Activated naive CD4-positive, alpha-beta T cell (primary cell): ENCODE measurements around the gene POPDC3.
"Not testable (repeated sequence)": the region's sequence is repeated elsewhere in the genome, so short reads cannot be mapped to it uniquely, and the experiment has no call there.

ENCODE experiments used
- DNase-seq, 4 experiments: peaks; one replicate each; lab custom pipeline; 2025; lab: John Stamatoyannopoulos, UW

Gene POPDC3

DNA sequence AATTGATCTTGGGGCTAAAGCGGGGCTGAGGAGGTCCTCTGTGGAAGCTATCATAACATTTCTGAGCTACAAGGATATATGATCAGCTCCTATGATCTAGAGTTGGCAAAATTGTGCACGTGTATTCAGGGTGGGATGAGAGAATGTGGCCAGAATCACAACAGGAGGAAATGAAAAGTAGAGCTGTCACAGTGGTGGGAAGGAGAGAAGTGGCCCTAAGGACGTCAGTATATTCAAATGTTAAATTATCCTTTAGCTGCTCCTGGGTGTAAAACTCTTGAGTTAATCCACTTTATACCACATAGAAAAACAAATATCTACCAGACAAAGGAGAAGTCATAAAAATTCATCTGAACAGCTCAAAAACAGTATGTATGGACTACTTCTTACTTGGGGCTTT, 14.8 kb upstream of the POPDC3 start:
- no peak for DNase-seq

DNA sequence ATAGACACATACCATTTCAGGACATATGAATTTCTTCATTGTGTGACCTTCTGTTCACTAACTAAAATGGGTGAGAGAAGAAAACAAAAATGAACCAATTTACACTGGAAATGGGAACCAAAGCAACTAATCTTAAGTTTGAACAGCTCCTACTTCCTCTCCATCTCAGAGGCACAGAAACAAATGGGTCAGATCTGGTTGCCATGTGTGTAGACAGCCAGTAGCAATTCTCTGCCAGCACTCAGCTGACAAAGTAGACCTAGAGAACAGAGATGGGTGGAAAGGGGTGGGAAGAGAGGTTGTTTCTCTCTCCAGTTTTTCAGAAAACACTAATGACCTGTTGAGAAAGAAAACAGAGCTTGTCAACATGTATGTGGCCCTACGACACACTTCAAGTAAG, 14.3 kb upstream of the POPDC3 start:
- DNase-seq = no peak

DNA sequence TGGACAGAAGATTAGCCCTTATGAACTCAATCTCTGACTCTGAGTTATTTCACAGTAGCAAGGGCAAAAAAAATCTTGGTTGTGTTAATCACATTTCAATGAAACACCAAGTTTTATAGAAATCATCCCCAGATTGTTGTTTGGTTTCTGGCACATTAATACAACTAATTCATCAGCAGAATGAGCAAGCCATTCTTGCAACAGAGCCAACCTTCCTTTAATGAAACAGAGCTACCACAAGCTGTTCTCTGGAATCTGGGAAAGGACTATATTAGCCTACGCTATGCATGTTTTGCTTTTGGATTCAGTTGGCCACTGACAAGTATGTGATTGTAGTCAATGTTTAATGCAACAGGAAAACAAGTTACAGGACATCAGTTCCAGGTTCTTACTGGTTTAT, 13.8 kb upstream of the POPDC3 start:
- no peak for DNase-seq

DNA sequence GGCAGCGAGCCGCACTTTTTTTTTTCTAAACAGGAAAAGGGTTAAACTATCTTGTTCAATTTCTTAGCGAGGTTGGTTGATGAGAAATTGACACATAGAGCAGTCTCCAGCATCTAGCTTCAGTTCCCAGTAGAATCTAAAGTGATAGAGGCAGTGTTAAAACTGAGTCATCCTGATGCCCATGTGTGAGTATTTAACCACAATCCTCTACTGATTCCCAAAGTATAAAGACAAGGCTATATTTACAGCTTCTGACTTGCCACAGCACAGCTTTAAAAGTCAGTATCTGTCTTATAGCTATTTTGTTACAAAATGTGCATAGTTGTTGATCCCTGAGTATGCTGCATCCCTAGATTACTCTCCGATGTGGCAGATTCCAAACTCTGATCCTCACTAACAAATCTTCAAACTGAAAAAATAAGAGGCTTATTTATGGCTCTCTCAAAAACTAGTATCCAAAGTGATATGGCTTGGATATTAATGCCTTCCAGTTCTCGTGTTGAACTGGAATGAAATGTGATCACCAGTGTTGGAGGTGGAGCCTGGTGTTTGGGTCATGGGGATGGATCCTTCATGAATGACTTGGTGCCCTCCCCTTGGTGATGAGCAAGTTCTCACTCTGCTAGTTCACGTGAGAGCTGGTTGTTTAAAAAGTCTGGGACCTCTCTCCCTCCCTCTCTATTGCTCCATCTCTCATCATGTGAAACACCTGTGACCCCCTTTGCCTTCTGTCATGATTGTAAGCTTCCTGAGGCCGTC, 13.1 kb upstream of the POPDC3 start:
- DNase-seq = no peak

DNA sequence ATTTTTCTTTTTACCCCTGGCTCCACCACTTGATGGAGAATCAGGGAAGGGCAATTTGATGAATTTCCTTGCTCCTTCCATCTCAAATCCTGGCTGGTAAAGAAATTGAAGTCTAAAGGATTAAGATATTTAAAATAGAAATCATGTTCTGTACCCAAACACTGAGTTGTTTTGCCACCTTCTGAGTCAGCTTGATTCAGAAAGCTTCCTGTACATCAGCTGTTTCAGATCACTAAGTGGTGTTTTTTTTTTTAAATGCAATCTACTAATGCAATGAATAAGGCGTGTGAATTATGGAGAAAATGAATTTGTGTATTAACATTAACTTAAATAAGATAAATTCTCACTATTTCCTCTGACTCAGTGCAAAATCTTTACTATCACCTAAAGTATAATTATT, 11.5 kb upstream of the POPDC3 start:
- no peak for DNase-seq

DNA sequence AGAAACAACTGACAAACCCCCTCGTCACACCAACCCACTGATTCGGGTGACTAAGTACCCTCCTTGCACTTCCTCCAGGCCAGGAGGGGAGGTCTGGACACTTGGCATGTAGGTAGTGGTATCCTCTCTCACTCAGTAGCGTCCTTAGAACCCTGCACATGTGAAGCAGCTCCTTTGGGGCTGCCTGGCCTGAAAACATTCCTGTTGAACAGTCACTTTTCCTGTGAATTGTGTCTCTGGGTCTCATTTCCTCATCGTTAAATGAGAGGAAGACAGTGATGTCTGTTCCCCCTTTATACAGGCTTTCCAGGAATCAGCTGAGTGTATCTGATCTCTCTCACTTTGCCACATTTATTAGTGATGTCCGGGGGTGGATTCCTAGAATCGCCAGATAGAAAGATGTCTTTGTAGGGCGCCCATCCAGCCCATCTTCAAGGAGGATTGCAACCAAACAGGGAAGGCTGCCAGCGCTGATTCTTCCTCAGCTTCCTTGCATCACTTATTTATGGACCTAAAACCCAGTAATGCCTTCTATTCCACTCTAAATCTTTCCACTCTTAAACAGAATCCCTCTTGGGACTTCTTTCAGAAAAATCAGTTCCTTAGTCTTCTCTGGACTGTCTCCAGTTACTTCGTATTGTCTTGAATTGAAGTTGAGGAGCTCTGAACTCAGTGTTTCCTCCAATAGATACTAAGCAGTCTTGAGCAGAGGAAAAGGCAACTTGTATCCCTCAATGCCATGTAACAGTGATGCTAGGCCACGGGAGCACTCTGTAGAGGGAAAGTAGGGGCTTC, 9.4 kb upstream of the POPDC3 start:
- DNase-seq = no peak

DNA sequence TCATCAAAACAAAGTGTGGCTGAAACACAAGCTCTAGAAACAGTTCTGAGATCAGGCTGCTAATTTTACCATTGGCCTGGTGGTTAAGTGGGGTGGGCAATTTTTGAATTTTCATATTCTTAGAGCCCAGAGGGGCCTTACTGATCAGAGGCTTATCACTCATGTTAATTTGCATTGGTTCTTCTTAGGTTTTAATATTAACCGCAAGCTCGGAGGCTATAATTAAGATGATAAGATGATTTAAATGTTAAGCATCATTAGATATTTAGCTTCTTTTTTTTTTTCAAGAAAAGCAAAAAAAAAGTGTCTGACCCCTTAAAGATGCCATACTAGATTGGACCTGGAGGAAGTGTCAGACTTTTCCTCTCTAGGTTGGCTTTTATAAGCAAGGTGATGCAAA, 8.4 kb upstream of the POPDC3 start:
- no peak for DNase-seq

DNA sequence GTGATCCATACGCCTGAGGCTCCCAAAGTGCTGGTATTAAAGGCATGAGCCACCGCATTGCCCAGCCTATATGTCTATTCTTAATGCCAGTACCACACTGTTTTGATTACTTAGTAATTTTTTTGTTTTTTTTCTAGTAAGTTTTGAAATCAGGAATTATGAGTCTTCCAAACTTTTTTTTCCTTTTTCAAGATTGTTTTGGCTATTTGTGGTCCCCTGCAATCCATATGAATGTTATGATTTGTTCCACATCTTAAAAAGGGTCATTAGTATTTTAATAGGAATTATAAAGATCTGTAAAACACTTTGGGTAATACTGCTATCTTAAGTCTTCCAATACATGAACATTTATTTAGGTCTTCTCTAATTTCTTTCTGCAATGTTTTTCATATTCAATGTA, 6.8 kb upstream of the POPDC3 start:
- no peak for DNase-seq

DNA sequence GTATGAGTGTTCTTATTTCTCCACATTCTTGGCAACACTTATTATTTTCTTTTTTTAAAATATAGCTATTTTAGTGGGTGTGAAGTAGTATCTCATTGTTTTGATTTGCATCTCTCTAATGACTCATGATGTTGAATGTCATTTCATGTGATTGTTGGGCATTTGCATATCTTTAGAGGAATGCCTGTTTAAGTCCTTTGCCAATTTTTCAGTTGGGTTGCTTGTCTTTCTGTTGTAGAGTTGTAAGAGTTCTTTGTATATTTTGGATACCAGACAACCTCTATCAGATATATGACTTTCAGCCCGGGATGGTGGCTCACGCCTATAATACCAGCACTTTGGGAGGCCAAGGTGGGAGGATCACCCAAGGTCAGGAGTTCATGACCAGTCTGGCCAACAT, 5.1 kb upstream of the POPDC3 start:
- DNase-seq = no peak

DNA sequence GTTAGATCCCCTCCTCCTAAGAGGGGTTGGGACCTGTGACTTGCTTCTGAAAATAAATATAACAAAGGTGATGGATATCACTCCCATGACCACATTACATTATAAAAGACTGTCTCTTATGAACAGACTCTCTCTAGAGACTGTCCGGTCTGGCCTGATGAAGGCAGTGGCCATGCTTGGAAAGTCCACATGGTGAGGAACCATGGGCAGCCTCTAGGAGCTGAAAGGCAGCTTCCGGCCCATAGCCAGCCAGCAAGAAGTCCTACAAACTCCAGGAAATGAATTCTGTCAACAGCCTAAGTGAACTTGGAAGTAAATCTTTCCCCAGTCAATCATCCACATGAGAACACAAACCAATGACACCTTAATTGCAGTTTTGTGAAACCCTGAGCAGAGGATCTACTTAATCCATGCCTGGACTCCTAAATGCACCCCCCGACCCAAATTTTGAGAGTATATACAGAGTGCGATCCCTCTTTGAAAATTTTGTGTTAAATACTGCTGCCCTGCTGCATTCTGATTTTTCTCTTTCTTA, 2.2 kb upstream of the POPDC3 start:
- no peak for DNase-seq

DNA sequence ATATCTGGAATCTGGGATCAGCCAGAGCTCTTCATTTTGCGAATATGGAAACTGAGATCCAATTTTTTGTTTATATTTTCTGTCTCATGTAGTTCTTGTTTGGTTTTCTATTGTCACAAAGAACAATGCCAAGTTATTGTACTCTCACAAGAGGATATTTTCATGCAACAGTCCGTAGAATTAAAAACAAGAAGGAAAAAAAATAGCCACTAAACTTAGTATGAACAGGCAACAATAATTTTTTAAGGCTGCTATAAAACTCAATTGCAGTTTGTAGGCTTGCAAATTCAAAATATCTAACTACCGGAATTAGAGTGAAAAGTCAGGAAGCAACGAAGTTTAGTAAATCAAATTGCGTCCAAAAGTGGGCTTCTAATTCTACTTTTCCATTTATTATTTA, 1.2 kb downstream of the POPDC3 start:
- no peak for DNase-seq

DNA sequence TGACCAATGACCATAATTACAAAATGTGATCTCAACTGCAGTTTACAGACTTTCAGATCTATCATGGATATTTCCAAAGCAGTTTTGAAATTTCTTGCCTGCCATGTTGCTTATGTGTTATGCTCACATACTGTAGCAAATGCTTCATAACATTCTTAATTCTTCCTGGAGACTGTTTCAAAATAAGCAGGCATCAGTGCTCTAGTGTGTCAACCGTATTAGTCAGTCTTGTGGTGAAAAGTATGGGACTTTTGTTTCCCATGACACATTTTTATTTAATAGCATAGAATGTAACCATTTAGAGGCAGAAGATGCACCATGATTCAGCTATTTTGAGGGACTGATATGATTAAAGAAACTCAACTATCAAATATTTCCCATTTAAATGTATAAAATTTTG, 1.7 kb downstream of the POPDC3 start:
- no peak for DNase-seq

DNA sequence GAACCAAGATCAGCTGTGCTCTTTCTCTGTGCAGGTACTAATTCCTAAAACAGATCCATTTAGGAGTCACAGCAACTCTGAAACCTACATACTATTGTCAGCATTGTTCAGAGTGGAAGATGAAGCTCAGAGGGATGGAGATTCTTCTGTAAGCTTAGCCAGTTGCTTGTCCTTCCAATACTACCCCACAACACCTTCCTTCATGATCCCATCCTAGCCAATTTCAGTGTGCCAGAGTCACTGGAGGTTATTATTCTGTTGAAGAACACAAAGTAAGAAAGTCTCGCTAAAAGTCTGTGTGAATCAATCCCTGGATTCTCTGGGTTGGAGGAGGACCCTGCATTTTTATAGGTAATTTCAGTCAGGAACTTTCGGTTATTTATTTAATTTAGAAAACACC, 2.3 kb downstream of the POPDC3 start:
- no peak for DNase-seq

DNA sequence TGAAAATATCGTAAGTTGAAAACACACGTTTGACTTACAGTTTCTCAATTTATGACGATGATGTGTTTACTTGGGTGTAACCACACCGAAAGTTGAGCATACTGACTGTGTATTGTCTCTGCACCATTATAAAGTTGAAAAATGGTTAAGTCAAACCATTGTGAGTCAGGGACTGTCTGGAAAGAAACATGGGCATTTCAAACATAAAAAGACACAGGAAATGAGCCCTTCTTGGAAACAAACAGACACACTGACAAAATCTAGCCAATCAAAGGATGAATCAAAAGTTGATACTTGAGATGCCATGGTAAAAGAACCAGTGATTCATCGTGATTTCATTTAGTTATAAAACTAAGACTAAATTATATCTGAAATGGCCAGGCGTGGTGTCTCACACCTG, 5.3 kb downstream of the POPDC3 start:
- DNase-seq = no peak

DNA sequence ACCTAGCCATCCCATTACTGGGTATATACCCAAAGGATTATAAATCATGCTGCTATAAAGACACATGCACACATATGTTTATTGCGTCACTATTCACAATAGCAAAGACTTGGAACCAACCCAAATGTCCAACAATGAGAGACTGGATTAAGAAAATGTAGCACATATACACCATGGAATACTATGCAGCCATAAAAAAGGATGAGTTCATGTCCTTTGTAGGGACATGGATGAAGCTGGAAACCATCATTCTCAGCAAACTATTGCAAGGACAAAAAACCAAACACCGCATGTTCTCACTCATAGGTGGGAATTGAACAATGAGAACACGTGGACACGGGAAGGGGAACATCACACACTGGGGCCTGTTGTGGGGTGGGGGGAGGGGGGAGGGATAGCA, 7.3 kb downstream of the POPDC3 start:
- not testable (repeated sequence) for DNase-seq

DNA sequence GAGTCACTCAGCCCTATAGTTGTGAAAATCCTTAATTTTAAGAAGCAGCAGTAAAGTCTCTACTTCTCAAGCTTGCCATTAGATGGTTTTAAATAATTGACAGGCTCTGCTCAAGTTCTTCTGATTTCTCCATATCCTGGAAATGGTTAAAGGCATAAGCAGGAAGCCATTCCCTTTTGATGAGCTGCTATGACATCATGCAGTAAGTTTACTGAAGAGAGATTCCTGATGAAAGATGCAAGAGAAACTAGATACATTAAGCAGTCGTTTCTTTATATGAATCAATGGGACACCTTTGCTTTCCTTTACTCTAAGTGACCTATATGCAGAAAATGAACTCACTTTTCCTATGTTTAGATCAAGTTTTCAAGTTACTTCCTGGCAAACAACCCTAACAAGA, 9.8 kb downstream of the POPDC3 start:
- DNase-seq = no peak

DNA sequence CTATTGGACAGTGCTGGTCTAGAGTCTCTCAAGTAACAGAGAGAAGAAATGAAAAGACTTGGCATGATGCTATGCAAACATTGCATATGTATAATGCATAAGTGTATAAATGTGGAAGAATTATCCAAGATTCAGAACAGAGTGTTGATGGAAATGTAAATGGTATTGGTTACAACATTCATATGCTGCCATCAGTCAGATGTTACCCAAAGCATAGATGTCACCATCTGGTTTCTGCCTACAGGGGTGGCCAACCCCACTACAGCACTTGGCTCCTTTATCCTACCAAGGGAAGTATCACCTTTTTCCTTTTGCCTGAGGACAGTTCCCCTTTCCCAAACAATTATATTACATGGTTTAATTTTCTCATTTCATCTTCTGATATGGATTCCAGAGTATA, 11.9 kb downstream of the POPDC3 start:
- no peak for DNase-seq

DNA sequence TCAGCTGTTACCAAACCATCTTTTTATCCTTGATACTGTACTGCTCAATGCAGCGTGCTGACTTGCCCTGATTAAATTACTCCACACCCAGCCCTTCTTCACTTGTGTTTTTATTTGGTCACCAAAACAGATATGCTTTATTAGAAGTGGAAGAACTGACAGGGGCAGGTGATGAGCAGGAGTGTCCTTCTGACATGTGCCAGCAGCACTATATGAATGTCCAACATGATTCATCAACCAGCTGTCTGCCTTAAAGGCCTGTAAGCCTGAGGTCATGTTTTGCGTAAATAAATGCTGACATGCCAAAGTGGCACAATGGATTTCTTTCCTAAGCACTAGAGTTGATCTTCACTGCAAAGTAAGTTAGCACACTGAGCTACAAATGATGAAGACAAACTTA, 15.4 kb downstream of the POPDC3 start:
- DNase-seq = no peak

DNA sequence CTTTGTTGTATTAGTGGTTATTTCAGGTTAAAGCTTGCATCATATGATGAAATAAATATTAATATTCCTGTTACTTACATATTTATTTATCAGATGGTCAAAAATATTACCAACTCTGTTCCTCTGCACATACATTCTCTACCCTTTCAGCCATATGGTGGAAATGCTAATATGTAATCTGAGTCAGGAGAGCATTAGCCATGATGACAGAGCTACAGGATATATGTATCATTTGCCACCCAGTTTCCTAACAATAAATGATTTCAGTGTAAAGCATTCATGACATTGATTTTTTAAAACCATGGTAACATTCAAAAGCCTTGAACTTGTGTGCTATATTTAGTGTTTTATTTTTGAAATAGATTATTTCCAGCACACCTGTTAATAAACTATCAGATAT, 16.6 kb downstream of the POPDC3 start:
- no peak for DNase-seq

DNA sequence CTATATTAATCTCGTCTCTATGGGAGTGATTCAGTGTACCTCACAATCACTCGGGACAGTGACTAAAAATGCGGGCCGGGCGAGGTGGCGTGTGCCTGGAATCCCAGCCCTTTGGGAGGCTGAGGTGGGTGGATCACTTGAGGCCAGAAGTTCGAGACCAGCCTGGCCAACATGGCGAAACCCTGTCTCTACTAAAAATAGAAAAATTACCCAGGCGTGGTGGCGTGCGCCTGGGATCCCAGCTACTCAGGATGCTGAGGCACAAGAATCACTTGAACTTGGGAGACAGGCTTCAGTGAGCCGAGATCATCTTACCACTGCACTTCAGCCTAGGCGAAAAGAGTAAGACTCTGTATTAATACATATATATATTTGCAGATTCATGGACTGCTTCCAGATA, 17.4 kb downstream of the POPDC3 start:
- no peak for DNase-seq

DNA sequence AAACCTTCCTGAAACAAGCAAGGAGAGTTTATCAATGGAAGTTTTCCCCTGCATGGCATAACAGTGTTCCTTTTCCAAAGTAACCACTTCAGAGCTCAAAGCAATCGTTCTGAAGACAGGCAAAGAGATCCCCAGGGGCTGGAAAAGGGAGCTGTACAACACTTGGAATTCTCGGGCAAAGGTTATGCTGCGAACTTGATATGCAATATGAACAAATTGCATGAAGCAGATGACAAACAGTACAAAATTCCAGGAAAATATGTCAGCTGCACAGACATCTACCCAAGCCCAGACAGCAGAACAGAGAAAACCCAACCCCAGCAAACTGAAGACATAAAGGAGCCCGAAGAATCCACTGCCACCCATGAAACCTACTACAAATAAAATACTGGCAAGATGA, 18.4 kb downstream of the POPDC3 start:
- DNase-seq = no peak

DNA sequence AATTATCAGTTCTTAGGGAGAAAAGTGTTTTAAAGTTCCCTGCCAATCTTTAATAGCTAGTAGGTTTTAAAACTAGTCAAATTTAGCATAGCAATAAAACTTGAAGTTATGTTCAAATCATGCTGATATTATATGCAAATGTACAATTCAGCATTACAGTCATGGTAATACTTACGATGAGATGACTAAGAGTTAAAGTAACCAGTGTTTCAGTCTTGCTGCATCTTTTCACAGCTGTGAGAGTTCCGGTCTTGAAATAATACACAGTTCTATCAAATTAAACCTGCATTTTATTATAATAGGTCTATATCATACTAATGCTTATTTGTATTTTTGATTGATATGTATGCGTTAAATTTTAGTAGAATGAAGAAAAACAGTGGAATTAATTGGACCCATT, 26.1 kb downstream of the POPDC3 start:
- DNase-seq = no peak

DNA sequence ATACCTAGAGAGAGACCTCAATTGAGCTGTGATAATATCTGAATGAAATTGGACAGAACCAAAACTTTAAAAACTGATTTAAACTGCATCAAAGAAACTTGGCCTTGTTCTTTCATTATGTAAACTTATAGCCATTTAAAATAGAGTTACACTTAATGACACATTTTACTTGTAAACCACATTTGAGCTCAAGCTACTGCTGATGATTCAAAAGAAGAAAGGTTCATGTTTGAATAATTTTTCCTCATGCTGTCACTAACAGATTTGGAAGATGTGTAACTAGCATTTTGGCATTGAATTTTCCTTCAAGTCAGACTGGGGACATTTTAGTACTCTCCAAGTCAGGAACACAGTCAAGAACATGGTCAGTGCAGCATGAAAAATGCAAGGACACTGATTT, 26.9 kb downstream of the POPDC3 start:
- DNase-seq = no peak

DNA sequence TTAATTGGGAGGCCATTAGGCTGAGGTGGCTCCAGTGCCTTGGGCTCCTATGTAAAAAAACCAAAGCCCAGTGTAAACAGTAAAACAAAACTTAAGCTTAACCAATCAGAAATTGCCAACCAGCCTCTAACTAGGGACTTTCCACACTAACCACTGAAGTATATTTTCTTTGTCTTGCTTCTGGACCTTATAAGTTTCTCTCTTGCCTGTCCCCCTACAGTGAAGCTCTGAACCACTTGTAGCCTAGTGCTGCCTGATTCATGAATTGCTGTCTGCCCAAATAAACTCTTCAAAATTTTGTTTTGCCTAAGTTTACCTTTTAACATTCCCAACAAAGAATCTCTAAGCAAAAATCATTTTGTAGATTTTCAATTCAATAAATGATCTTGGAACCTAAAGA, 28.2 kb downstream of the POPDC3 start:
- no peak for DNase-seq
